ENCODE measurements around the gene HECW1.

The HECW1 gene

GRCh38 chr7:43273939-43274719 is 161.7 kb downstream of the HECW1 start:
- H3K4me3 ChIP-seq (ENCODE audit: low read length), result no peak overlapping the region
- DNase-seq (ENCODE audit: low read depth), result no peak
- TF ChIP-seq CTCF (conservative IDR thresholded peaks at IDR 0.05; ENCODE audit: low read depth, low read length), result no peak

- no peak overlapping the region for H3K4me3 ChIP-seq (ENCODE audit: low read length)
- DNase-seq (ENCODE audit: low read depth), result no peak
- no peak for TF ChIP-seq CTCF (conservative IDR thresholded peaks at IDR 0.05; ENCODE audit: low read depth, low read length)
Measured at GRCh38 chr7:43274752-43275151, 162.3 kb downstream of the HECW1 start.

GRCh38 chr7:43276547-43276946 is 164.1 kb downstream of the HECW1 start:
- no peak for TF ChIP-seq CTCF (conservative IDR thresholded peaks at IDR 0.05; ENCODE audit: low read depth, low read length)
- H3K4me3 ChIP-seq (ENCODE audit: low read length), result no peak overlapping the region
- DNase-seq (ENCODE audit: low read depth), result no peak

- H3K4me3 ChIP-seq (ENCODE audit: low read length), result no peak overlapping the region
- DNase-seq (ENCODE audit: low read depth), result no peak
- no peak for TF ChIP-seq CTCF (conservative IDR thresholded peaks at IDR 0.05; ENCODE audit: low read depth, low read length)
Measured at GRCh38 chr7:43278088-43278644, 165.7 kb downstream of the HECW1 start.

GRCh38 chr7:43281268-43281667 is 168.8 kb downstream of the HECW1 start:
- TF ChIP-seq CTCF (conservative IDR thresholded peaks at IDR 0.05; ENCODE audit: low read depth, low read length), result no peak
- no peak for DNase-seq (ENCODE audit: low read depth)

GRCh38 chr7:43283706-43284105 is 171.3 kb downstream of the HECW1 start:
- no peak overlapping the region for H3K4me3 ChIP-seq (ENCODE audit: low read length)
- TF ChIP-seq CTCF (conservative IDR thresholded peaks at IDR 0.05; ENCODE audit: low read depth, low read length), result no peak
- DNase-seq (ENCODE audit: low read depth), result no peak

More at GRCh38 chr7:43281268-43281667, 168.8 kb downstream of the HECW1 start:
- no peak overlapping the region for H3K4me3 ChIP-seq (ENCODE audit: low read length)

- no peak for DNase-seq (ENCODE audit: low read depth)
- TF ChIP-seq CTCF (conservative IDR thresholded peaks at IDR 0.05; ENCODE audit: low read depth, low read length), result no peak
- no peak overlapping the region for H3K4me3 ChIP-seq (ENCODE audit: low read length)
Measured at GRCh38 chr7:43289826-43290225, 177.4 kb downstream of the HECW1 start.

Data from retinal pigment epithelial cell (primary cell).